GM21576 (cell line): ENCODE measurements around the gene GPER1.
"Not testable (repeated sequence)": the region's sequence is repeated elsewhere in the genome, so short reads cannot be mapped to it uniquely, and the experiment has no call there.

Source experiments
- ATAC-seq: cut with Tn5 transposase; IDR thresholded peaks from one replicate; pipeline ENCODE4 v1.9.1; 2021; ENCODE audit warnings: mild to moderate bottlenecking, moderate library complexity; ENCODE audit not compliant: unreplicated experiment

Gene GPER1

DNA sequence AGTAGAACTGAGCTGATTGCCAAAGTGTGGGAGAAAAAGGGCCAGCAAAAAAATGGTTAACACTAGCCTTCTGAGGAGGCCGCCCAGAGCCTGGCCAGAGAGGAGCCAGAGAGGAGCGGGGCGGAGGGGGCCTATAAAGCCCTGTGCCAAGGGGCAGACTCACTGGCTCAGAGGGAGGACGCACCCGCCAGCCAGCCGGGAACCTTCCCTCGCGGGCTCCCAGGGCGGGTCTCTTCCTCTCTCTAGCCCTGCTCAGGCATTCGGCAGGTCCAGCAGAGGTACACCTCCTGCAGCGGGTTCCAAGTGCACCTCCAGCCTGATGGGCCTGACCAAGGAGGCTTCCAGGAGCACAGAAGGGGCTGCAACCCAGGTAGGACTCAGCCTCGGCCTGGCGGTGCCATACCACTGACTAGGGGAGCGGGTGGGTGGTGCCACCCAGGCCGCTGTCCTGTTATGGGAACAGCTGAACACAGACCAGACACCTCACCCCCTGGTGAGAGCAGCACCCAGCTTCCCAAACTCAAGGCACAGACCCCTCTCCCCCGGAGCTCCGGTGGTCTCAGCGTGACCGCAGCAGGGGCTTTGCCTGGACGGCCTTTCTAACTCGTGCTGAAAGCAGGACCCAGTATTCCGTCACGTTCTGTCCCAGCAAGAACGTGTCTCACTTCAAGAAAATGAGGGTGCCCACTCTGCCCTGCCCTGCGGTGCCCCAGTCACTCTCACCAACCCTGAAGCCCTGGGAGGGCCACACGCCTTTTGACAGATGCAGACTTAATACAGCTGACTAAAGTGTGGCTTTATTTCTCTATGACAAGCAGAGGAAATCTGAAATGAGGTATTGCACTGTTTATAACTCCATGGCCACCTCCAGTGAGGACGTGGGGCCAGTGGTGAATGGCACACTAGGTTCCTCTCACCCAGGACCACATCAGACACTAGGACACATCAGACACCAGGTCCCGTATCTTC lies at the start of gene GPER1:
Gene GPER1, plus strand, starts transcription at position 162 of the 969 bp plus-strand sequence. CDS start 3,616 bp downstream, outside the sequence.
- no peak for ATAC-seq

DNA sequence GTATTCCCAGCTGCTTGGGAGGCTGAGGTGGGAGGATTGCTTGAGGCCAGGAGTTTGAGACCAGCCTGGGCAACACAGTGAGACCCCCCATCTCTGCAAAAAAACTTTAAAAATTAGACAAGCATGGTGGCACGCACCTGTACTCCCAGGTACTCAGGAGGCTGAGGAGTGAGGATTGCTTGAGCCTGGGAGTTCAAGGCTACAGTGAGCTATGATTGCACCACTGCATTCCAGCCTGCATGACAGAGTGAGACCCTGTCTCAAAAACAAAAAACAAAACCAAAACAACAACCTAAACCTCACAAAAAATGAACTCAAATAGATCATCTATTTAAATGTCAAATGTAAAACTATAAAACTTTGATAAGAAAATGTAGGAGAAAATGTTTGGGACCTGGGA lies 47.7 kb upstream of the GPER1 start:
- ATAC-seq = not testable (repeated sequence)

DNA sequence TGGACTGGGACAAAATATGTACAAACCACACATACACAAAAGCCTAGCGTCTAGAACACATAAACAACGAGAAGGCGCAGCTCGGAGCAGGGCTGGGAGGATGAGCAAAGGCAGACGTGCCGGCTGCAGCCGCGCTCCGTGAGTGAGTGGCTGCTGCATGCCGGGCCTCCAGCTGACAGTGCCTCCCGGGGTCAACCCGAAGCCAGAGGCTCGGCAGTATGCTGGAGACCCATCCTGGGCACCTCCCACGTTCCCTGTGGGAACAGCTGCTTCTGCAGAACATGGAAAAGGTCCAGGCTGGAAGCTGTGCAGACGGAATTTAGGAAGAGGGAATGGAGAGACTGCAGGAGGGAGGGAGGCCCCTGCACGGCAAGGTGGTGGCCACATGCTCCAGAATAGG lies 47.1 kb upstream of the GPER1 start:
- ATAC-seq = no peak

DNA sequence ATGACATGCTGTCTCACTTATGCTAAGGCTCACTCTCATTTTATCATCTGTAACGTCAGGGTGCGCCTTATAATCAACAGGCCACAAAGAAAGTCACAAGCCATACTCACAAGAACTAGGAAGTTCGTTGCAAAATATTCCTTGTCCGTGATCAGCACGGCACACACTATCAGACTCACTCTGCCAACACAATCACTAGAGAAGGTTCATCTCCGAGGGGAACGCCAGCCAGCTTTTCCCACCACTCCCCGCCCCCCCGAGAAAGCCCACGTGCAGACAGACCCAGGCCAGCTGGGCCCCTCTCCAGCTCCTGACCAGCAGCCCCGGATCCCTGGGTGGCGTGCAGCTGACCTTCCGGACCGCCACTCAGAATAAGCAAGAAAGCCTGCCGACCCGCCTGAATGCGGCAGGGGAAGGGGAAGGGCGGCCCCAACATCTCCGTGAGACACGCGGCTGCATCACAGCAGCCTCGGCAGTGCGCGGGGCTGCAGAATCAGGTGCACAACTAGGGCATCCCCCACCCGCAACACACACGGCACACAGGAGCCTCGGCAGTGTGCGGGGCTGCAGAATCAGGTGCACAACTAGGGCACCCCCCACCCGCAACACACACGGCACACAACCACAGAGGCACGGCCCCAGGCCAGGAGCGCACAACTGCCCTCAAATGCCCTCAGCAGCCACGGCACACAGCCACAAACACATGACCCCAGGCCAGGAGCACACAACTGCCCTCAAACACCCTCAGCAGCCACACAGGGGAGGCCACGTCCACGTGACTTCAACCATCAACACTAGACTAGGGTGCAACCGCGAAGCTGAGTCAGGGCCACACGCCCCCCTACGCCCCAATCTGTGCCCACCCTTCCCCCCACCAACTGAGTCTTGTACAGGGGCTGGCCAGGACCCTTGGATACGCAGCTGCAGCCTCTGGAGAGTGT lies 46.1 kb upstream of the GPER1 start:
- no peak for ATAC-seq

DNA sequence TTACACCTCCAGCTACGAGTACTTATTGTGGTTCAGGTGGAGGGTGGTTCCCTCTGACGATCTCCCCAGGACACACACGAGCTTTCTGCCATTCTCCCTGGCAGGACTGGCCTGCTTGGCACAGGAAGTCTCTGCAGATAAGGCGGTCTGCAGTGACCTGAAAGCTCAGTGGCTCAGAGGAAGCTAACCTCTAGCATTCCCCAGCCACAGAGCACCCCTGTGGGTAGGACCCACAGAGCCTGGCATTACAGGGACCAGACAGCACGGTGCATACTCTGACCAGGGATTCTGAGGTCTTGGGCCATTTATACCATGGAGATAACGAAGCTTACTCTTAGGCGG lies 45.5 kb upstream of the GPER1 start:
- no peak for ATAC-seq

DNA sequence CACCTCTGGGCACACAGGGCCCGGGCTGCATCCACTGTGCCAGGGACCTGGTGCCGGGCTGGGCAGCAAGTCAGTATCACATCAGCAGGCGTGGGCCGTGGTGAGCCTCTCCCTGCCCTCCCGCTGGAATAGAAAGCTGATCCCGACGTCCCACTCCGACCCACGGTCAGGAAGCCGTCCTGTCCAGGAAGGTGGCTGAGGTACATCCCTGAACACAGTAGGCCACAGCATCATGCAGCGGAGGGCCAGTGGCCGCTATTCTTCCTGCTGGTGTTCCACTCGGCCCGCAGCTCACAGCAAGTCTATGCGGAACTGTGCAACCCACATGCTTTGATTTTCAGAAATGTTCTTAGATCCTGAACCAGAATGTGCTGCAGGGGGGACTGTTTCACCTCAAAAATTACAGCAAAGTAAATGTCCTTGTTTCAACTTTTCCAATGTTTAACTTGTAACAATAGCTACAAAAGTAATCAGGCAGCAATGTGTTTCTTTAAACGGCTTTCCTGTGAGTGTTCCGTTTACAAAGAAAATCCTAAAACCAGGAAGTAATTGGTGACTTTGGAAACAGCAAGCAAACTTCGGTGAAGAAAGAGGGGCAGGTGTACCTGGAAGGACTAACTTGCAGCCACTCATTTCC lies 44.2 kb upstream of the GPER1 start:
- ATAC-seq = no peak

DNA sequence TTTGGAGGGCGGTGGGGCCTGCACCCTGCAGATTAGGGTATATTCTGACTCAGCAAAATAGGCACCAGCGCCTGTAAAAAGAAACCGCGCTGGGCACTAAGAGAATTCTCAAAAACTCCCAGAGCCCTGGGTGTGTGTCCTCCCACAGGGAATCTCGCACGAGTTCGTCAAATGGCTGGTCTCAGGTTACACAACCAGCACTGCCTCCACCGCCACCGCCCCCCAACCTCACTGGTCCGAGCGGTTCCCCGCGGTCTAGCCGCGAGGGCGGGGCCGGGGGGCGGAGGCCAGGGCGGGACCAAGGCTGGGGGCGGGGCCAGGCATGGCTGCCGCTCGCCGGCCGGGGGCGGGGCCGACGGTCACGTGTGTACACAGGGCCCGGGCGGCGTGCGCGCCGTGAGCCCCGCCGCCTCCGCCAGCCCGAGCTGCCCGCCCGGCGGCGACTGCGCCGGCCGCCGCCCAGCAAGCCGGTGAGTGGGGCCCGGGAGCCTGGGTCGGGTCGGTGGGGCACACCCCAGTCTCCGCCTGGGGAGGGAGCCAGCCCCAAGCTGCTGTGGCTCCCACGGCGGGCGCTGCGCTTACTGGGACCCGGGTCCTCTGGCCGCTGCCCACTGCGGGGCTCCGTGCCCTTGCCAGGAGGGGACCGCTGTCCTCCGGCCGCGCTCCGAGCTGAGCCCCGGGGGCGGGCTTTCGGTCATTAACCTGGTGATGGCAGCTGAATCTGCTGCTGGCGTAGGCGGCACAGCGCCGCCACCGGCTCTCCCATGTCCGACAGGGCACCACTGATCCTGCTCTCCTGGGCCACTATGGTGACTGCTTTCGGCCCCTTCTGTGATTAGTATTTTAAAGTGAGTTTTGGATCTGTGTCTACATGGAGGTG lies 43.5 kb upstream of the GPER1 start, which contains the start of gene GPR146:
Gene GPR146, plus strand, starts transcription at position 358 of the 880 bp plus-strand sequence. CDS start 12,970 bp downstream, outside the sequence.
- ATAC-seq = peak; percentile 83

DNA sequence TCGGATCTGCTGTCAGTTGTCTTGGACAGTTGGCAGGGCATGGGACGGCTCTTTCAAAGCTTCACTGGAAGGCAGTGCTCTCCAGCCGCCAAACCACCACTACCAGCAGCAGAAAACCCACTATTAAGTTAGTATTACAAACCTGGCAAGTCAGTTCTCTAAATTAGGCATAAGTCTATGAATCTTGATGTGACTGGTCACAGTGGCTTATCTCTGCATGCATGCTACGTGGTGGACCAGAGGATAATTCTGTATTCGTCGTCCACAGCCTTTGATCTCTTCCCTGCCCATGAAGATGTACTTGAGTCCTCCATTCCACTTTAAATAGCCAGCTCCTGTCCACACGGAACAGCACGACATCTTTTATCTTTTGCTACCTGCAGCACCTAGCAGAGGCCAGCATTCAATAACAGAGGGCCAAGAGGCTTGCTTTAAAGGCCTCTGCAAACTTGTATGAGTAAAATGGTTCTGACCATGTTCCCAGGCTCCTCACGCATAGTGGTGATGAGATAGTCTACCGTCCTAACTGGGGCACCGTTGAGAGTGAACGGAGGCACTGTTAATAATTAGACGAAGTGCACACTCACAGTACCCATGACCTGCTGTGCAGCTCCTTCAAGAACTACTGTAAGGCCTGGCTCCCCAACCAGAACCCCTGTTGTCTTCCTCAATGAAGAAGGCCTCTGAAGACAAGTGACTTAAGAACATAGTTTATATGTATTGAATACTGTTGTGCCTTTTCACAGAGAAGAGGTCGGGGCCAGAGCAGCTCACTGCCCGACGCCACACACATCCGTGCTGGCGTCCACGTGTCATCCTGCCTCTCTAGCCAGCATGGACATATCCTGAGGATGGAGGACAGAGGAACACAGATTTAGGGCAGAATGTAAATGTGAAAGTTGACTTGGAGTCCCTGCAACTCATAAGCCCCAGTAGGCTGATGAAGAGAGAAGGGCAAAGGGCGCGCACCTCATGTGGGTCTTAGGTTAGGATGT lies 42.5 kb upstream of the GPER1 start:
- no peak for ATAC-seq

DNA sequence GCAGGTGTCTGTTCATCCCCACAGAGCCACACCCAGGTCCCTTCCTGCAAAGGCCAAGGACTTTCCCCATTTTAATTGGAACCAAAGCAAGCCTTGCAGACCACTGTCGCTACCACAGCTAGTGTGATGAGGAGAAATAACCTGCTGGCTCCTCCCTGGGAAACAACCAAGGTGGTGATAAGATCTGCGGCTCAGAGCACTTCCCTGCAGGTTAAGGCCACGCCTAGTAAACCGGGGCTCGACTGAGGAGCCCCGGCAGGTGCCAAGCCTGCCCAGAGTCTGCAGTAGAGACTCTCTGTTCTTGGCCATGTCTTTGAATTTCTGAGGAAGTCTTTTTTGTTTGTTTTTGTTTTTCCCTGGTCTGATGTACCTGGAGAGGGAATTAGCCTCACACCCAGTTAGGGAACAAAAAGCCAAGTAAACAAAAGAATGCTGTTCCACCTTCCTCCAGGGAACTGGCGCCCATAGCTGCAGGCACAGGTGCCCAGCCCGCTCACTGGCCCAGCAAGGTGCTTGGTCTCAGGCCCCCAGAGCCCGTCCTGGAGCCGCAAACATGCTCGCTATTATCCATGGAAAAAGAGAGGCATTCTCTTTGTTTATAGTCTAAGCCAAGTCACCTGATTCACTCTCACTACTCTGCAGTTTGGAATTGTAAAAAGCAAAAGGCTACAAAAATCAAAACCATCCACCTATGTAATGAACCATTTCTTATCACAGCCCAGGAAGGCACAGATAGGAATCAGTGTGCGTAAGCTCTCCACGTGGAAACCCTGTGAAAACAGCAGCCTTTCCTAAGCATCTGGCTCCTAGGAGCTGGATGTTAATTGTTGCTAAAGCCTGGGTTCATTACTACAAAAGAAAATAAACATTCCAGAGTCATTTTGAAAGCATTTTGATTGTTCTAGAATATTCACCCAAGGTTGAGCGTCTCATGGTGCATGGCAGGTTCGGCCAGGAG lies 40.9 kb upstream of the GPER1 start:
- no peak for ATAC-seq

DNA sequence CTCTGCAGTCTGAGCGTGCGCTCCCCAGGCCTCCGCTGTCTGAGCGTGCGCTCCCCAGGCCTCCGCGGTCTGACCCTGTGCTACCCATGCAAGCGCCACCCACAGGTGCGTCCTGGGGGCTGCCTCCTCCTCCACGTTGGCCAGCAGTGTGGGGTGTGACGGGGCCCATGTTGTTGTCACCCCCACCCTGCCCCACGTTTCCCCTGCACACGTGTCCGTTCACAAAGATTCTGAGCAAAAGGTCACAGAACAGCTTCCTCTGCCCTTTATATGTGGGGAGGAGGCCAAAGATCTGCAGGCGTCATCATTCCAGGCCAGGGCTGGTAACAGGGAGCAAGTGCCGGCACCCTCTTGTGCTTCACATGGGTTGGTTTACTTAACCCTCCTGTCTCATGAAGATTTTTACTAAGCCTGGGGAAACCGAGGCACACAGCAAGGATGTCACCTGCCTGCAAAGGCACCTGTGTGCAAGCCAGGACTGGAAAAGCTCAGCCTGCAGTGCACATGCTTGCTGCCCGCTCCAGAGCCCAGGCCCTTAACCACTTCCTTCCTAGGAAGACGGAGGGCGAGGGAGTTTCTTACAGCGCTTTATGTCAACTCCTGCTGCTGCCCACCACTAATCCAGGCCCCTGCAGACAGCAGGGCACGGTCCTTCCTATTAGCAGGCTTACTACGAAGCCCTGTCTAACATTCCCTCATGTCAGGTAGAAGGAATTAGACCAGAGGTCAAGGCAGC lies 38.7 kb upstream of the GPER1 start:
- no peak for ATAC-seq

DNA sequence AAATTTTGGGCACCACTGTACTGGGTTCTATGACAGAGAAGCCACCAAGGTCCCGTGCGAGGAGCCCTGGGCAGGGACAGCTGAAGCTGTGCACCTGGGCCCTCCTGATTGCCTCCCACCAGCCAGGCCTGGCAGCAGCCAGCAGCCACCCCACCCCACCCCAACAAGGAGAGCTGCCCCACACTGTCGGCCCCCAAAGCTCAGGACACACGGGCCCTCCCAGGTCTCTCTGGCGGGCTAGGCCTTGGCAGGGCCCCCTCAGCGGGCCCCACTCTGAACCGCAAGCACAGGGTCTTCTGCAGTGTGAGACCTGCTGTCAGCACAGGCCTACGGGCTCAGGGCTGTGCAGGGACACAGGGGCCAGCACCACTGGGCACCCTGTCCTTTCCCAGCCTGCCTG lies 38.1 kb upstream of the GPER1 start:
- ATAC-seq = no peak

DNA sequence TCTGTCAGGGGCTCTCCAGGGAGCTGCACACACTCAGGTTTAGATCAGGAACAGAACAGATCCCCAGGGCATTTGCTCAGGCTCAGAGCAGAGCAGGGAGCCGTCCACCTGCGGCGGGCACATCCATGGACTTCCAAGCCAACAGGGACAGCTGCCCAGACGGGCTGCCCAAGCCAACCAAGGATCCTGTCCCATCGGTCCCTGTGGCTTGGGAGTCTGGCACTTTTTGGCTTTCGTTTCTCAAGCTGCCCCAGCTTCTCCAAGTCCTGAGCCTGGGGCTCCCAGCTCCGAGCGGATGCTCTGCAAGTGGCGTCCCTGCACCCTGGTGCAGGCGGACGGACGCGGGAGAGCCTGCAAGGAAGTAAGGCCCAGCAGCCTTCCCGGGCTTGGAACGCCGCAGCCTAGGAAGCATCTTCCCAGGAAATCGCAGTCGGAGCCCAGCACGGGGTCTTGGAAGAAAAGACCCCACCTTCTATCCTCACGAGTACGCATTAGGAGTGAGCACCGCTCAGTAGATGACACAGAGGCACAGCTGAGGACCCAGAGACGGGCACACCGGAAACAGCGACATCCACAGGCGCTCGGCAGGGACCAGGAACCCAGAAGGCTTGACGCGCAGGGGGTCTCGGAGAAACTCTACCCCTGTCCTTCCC lies 37.5 kb upstream of the GPER1 start:
- no peak for ATAC-seq

DNA sequence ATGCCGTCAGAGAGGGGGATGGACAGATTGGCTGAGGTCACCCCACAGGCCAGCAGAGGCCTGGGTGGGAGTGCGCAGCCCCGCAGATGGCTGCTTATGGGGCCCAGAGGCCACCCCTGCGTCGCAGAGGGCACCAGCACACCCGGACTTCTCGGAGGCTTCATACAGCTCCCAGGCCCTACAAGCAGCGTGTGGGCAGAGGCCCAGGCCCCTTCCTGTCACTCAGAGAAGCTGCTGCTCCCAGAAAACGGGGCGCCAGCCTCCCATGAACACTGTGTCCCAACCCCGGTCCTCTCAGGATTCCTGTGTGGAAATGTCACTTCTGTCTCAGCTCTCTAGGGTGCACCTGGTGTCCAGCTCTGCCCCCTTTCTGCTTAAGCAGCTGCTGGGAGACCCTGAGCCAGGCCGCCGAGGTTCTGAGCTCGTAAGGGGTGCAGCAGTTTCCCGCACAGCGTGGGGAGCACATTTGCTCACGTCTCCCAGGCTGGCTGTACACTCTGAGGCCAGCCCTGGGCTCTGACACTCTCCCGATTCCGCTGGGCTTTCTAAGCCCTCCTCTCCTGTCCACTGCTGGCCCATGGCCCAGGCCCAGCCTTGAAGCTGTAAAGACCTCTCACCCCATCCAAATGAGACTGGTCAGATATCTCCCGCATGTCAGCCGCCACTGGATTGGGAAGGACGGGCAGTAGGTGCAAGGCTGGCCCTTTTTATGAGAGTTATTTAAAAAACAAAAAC lies 36.8 kb upstream of the GPER1 start:
- ATAC-seq = no peak

DNA sequence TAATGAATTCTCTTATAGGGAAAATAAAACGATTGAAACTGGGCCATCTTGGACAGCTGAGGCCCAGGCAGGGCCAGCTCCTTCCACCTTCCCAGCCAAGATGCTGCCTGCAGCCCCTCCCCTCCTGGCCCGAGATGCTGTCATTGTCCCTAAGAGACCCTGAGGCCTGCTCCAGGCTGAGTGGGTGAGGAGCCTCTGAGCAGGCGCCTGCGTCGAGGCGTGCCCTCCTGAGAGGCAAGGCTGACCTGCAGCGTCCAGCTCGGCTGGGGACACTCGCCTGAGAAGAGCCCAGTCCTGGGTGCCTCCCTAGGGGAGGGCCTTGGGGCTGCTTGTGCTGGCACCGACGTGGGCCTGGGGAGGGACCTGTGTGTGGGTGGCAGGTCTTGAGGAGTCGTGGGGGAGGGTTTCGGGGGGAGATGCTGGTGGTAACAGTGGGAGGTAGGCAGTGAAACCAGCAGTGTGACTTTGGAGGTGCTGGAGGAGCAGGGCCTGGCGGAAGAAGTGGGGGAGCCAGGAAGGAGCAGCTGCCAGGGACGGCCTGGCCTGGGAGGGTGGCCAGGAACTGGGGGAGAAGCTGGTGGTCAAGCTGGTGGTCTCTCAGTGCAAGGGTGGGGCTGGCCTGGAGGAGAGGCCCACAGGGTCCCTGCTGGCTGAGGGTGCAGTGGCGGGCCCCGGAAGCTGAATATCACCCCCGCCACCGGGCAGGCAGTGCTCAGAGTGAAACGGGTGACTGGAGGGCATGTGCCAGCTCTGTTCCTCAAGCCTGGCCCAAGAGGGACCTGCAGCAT lies 35.7 kb upstream of the GPER1 start:
- ATAC-seq = no peak

DNA sequence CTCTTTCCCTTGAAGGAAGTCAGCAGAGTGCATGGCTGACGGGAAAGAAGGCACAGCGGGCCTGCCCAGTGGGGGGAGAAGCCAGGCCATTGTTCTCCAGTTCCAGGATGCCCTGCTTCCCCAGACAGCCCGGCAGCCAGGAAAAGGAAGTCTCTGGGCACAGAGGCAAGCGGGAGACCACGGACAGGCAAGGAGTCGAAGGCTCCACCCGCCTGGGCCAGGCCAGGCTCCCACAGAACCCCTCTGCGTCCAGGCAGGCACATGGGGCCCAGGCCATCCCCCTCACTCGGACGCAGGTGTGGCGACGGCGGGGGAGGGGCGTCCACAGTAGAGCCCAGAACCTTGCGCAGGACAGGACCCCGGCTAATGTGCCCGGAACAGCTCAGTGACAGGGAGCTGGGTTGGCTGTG lies 34.9 kb upstream of the GPER1 start:
- no peak for ATAC-seq
